COLO668 (cell line): Measurements from ENCODE around the gene RPS6KA3.
"Not testable (repeated sequence)": the region's sequence is repeated elsewhere in the genome, so short reads cannot be mapped to it uniquely, and the experiment has no call there.

Source experiments
- DNase-seq: peaks from one replicate; lab custom pipeline; 2025; ENCODE audit not compliant: unreplicated experiment; lab: John Stamatoyannopoulos, UW

Gene RPS6KA3

GRCh38 chrX:20224814-20225487 is 41.8 kb downstream of the RPS6KA3 start:
- no peak for DNase-seq

- peak; percentile 3 for DNase-seq
Measured at GRCh38 chrX:20221902-20222301, 44.8 kb downstream of the RPS6KA3 start.

- DNase-seq = no peak
Measured at GRCh38 chrX:20218836-20219505, 47.7 kb downstream of the RPS6KA3 start.

GRCh38 chrX:20217906-20218305 is 48.8 kb downstream of the RPS6KA3 start:
- no peak for DNase-seq

- no peak for DNase-seq
Measured at GRCh38 chrX:20217271-20217670, 49.4 kb downstream of the RPS6KA3 start.

- no peak for DNase-seq
Measured at GRCh38 chrX:20215565-20215964, 51.1 kb downstream of the RPS6KA3 start.

- DNase-seq = no peak
Measured at GRCh38 chrX:20212486-20213089, 54.1 kb downstream of the RPS6KA3 start.

GRCh38 chrX:20211261-20211786 is 55.4 kb downstream of the RPS6KA3 start:
- no peak for DNase-seq

GRCh38 chrX:20205927-20206708 is 60.6 kb downstream of the RPS6KA3 start:
- no peak for DNase-seq

- DNase-seq = no peak
Measured at GRCh38 chrX:20204351-20204750, 62.4 kb downstream of the RPS6KA3 start.

GRCh38 chrX:20197641-20198210 is 69.0 kb downstream of the RPS6KA3 start:
- no peak for DNase-seq

- DNase-seq = no peak
Measured at GRCh38 chrX:20189171-20189570, 77.5 kb downstream of the RPS6KA3 start.

- DNase-seq = no peak
Measured at GRCh38 chrX:20181598-20182329, 84.9 kb downstream of the RPS6KA3 start.

GRCh38 chrX:20177093-20177492 is 89.6 kb downstream of the RPS6KA3 start:
- DNase-seq = no peak

GRCh38 chrX:20173856-20174255 is 92.9 kb downstream of the RPS6KA3 start:
- no peak for DNase-seq

GRCh38 chrX:20173313-20173712 is 93.4 kb downstream of the RPS6KA3 start:
- no peak for DNase-seq

- DNase-seq = no peak
Measured at GRCh38 chrX:20171887-20172286, 94.8 kb downstream of the RPS6KA3 start.

GRCh38 chrX:20162516-20162915 is 104.2 kb downstream of the RPS6KA3 start:
- not testable (repeated sequence) for DNase-seq

- no peak for DNase-seq
Measured at GRCh38 chrX:20159797-20160385, 106.8 kb downstream of the RPS6KA3 start.

- DNase-seq = no peak
Measured at GRCh38 chrX:20151689-20152088, 115.0 kb downstream of the RPS6KA3 start.
